ENCODE results near the gene CCDC78.

GRCh38 chr16:704552-705380 lies 21.5 kb downstream of the CCDC78 start:
- TF ChIP-seq, protein P1, sequence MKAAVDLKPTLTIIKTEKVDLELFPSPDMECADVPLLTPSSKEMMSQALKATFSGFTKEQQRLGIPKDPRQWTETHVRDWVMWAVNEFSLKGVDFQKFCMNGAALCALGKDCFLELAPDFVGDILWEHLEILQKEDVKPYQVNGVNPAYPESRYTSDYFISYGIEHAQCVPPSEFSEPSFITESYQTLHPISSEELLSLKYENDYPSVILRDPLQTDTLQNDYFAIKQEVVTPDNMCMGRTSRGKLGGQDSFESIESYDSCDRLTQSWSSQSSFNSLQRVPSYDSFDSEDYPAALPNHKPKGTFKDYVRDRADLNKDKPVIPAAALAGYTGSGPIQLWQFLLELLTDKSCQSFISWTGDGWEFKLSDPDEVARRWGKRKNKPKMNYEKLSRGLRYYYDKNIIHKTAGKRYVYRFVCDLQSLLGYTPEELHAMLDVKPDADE (IDR thresholded peaks at IDR 0.05), result no peak
- TF ChIP-seq JUNB (IDR thresholded peaks at IDR 0.05; ENCODE audit: unreplicated experiment) (no peak), EZH2 (IDR thresholded peaks at IDR 0.05; ENCODE audit: low read depth, unreplicated experiment) (peak; percentile 63), REST (IDR thresholded peaks at IDR 0.05; ENCODE audit: unreplicated experiment) (peak; percentile 48), ZNF114 (CRISPR knock-in tag; IDR thresholded peaks at IDR 0.05) (no peak), EZH2phosphoT487 (IDR thresholded peaks at IDR 0.05; ENCODE audit: unreplicated experiment) (no peak), ZNF331 (CRISPR knock-in tag; IDR thresholded peaks at IDR 0.05; ENCODE audit: low read depth) (no peak), POLR2AphosphoS5 (IDR thresholded peaks at IDR 0.05; ENCODE audit: low read depth) (no peak), CREB1 (CRISPR knock-in tag; IDR thresholded peaks at IDR 0.05; ENCODE audit: low read depth) (no peak), STAT1 (IDR thresholded peaks at IDR 0.05; ENCODE audit: unreplicated experiment) (no peak)
- TF ChIP-seq, protein P2, sequence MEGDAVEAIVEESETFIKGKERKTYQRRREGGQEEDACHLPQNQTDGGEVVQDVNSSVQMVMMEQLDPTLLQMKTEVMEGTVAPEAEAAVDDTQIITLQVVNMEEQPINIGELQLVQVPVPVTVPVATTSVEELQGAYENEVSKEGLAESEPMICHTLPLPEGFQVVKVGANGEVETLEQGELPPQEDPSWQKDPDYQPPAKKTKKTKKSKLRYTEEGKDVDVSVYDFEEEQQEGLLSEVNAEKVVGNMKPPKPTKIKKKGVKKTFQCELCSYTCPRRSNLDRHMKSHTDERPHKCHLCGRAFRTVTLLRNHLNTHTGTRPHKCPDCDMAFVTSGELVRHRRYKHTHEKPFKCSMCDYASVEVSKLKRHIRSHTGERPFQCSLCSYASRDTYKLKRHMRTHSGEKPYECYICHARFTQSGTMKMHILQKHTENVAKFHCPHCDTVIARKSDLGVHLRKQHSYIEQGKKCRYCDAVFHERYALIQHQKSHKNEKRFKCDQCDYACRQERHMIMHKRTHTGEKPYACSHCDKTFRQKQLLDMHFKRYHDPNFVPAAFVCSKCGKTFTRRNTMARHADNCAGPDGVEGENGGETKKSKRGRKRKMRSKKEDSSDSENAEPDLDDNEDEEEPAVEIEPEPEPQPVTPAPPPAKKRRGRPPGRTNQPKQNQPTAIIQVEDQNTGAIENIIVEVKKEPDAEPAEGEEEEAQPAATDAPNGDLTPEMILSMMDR (conservative IDR thresholded peaks at IDR 0.05; ENCODE audit: low read depth in 2 of 2), result no peak

All from GM23338 (cell line).